Measurements from ENCODE around the gene GPATCH8.

- TF ChIP-seq SMAD1 (IDR thresholded peaks at IDR 0.05; ENCODE audit: low read depth, low read length, partially characterized antibody) (no peak), MLX (CRISPR knock-in tag; conservative IDR thresholded peaks at IDR 0.05) (no peak)
Observed at GRCh38 chr17:44529864-44530263, 26.7 kb upstream of the GPATCH8 start.

Data from K562 (cell line).